ENCODE results near the gene FAM221B. TPM values are rescaled to one million over a fixed set of nuclear protein-coding genes. Genes with fewer than 3 reads are reported as not detected.

Gene FAM221B
- total and polyA plus RNA-seq, 9 of the 15 experiments (the other 6 are each of a cell fraction or from before 2014, with no cell fraction given): 0.01 TPM; not detected in 8

GRCh38 chr9:35814841-35815543, 13.5 kb downstream of the FAM221B start, which contains the start of gene HINT2 (continued):
- TF ChIP-seq YY1 (IDR thresholded peaks at IDR 0.05; ENCODE audit: borderline replicate concordance in 1 of 3, control insufficient read depth in 1 of 3, extremely low read depth in 1 of 3, insufficient read depth in 3 of 3, insufficient read length in 1 of 3, insufficient replicate concordance in 2 of 3, low read depth in 1 of 3, low read length in 2 of 3) (peak; percentile 56 to 93 (median 87)), NEUROD1 (IDR thresholded peaks at IDR 0.05; ENCODE audit: borderline replicate concordance, low read depth, low read length, partially characterized antibody) (peak; percentile 85), RBM14 (IDR thresholded peaks at IDR 0.05; ENCODE audit: borderline replicate concordance, insufficient read depth, low read depth, low read length) (0 out of 2 replicates have a peak, but pooled peaks have one; percentile 79), ZNF398 (CRISPR knock-in tag; IDR thresholded peaks at IDR 0.05) (no peak), NRF1 (conservative IDR thresholded peaks at IDR 0.05 in 1 of 2, IDR thresholded peaks at IDR 0.05 in 1 of 2) (peak; percentile 81 to 86), CXXC5 (CRISPR knock-in tag; IDR thresholded peaks at IDR 0.05) (peak; percentile 66), KLF10 (CRISPR knock-in tag; IDR thresholded peaks at IDR 0.05) (no peak), ZBTB49 (CRISPR knock-in tag; IDR thresholded peaks at IDR 0.05; ENCODE audit: borderline replicate concordance) (no peak), FOSL1 (tag; conservative IDR thresholded peaks at IDR 0.05) (0 out of 2 replicates have a peak, but pooled peaks have one; percentile 9), POLR2H (tag; IDR thresholded peaks at IDR 0.05; ENCODE audit: low read depth) (peak; percentile 76), CBX1 (IDR thresholded peaks at IDR 0.05; ENCODE audit: low read depth) (peak; percentile 61; the same call in 1 of the 2 replicates), UBTF (IDR thresholded peaks at IDR 0.05; ENCODE audit: borderline replicate concordance in 1 of 2, low read depth in 2 of 2, low read length in 2 of 2) (peak in 1 of 2 experiments; percentile 69; a peak in 1 of 4 replicates), MTA2 (IDR thresholded peaks at IDR 0.05; ENCODE audit: low read depth) (no peak), ATF7 (IDR thresholded peaks at IDR 0.05) (0 out of 2 replicates have a peak, but pooled peaks have one; percentile 37), RBFOX2 (IDR thresholded peaks at IDR 0.05; ENCODE audit: low read depth, low read length) (peak; percentile 98), EGR1 (conservative IDR thresholded peaks at IDR 0.05) (peak; percentile 46; the same call in 1 of the 2 replicates)

Measured in K562 (cell line).